ENCODE measurements around the gene ZMYND15. TPM values are rescaled to one million over a fixed set of nuclear protein-coding genes. Genes with fewer than 3 reads are reported as not detected.
A peak's percentile ranks its signal among the peaks of the same experiment; 100 is the strongest.

Gene ZMYND15
- total and polyA plus RNA-seq, 2 of the 13 experiments (the other 11 are each of a cell fraction or from before 2014, with no cell fraction given), result 0.24 to 2.7 TPM

DNA sequence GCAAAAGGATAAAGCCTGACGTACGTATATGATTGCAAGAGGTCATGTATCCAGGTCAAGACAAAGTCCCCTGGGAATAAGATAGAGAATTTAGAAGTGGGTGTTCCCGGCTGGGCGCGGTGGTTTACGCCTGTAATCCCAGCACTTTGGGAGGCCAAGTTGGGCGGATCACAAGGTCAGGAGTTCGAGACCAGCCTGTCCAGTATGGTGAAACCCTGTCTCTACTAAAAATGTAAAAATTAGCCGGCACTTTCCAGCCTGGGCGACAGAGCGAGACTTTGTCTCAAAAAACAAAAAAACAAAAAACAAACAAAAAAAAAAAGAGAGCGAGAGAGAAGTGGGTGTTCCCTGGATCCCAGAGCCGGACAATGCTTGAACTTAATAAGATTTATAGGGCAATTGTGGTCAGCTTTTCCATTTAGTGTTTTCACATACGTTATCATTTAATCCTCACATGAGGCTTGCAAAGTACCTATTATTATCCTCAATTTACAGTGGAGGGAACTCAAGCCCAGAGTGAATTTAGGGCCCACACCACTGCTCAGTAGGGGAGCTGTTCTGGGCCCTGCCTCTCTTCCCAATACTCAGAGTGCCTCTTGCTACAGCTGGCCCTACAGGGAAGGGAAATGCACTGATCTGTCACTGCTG, 48.6 kb downstream of the ZMYND15 start (continued):
- TF ChIP-seq, protein P1, sequence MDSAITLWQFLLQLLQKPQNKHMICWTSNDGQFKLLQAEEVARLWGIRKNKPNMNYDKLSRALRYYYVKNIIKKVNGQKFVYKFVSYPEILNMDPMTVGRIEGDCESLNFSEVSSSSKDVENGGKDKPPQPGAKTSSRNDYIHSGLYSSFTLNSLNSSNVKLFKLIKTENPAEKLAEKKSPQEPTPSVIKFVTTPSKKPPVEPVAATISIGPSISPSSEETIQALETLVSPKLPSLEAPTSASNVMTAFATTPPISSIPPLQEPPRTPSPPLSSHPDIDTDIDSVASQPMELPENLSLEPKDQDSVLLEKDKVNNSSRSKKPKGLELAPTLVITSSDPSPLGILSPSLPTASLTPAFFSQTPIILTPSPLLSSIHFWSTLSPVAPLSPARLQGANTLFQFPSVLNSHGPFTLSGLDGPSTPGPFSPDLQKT (CRISPR knock-in tag; IDR thresholded peaks at IDR 0.05; ENCODE audit: borderline replicate concordance), result no peak
- TF ChIP-seq ZNF879 (CRISPR knock-in tag; IDR thresholded peaks at IDR 0.05) (no peak), ZNF850 (CRISPR knock-in tag; conservative IDR thresholded peaks at IDR 0.05) (no peak), ZNF567 (CRISPR knock-in tag; IDR thresholded peaks at IDR 0.05; ENCODE audit: borderline replicate concordance) (no peak), TBP (CRISPR knock-in tag; IDR thresholded peaks at IDR 0.05) (no peak), ZNF441 (CRISPR knock-in tag; IDR thresholded peaks at IDR 0.05; ENCODE audit: borderline replicate concordance) (no peak), ZFP36 (IDR thresholded peaks at IDR 0.05; ENCODE audit: borderline replicate concordance, low read depth, low read length, partially characterized antibody) (no peak), HCFC1 (IDR thresholded peaks at IDR 0.05; ENCODE audit: low read depth, low read length) (no peak), ZNF883 (CRISPR knock-in tag; IDR thresholded peaks at IDR 0.05; ENCODE audit: not compliant biosample characterization) (no peak), SRY (CRISPR knock-in tag; IDR thresholded peaks at IDR 0.05) (no peak), ZMYM4 (CRISPR knock-in tag; IDR thresholded peaks at IDR 0.05) (no peak), ZC3H4 (CRISPR knock-in tag; IDR thresholded peaks at IDR 0.05; ENCODE audit: borderline replicate concordance) (no peak; the same call in 1 of the 2 replicates), ZNF30 (CRISPR knock-in tag; IDR thresholded peaks at IDR 0.05) (no peak), RORA (CRISPR knock-in tag; IDR thresholded peaks at IDR 0.05) (no peak), ZNF619 (CRISPR knock-in tag; IDR thresholded peaks at IDR 0.05) (no peak), GATA4 (IDR thresholded peaks at IDR 0.05; ENCODE audit: borderline replicate concordance, low read depth) (peak; percentile 8; the same call in 1 of the 2 replicates), CCAR2 (optimal IDR thresholded peaks at IDR 0.05; ENCODE audit: low read depth, low read length) (no peak), ZNF207 (IDR thresholded peaks at IDR 0.05; ENCODE audit: borderline replicate concordance) (no peak)
- TF ChIP-seq, protein P2, sequence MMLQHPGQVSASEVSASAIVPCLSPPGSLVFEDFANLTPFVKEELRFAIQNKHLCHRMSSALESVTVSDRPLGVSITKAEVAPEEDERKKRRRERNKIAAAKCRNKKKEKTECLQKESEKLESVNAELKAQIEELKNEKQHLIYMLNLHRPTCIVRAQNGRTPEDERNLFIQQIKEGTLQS (CRISPR knock-in tag; IDR thresholded peaks at IDR 0.05), result no peak
- TF ChIP-seq, protein P3, sequence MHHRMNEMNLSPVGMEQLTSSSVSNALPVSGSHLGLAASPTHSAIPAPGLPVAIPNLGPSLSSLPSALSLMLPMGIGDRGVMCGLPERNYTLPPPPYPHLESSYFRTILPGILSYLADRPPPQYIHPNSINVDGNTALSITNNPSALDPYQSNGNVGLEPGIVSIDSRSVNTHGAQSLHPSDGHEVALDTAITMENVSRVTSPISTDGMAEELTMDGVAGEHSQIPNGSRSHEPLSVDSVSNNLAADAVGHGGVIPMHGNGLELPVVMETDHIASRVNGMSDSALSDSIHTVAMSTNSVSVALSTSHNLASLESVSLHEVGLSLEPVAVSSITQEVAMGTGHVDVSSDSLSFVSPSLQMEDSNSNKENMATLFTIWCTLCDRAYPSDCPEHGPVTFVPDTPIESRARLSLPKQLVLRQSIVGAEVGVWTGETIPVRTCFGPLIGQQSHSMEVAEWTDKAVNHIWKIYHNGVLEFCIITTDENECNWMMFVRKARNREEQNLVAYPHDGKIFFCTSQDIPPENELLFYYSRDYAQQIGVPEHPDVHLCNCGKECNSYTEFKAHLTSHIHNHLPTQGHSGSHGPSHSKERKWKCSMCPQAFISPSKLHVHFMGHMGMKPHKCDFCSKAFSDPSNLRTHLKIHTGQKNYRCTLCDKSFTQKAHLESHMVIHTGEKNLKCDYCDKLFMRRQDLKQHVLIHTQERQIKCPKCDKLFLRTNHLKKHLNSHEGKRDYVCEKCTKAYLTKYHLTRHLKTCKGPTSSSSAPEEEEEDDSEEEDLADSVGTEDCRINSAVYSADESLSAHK (CRISPR knock-in tag; IDR thresholded peaks at IDR 0.05; ENCODE audit: borderline replicate concordance), result no peak
- TF ChIP-seq, protein P4, sequence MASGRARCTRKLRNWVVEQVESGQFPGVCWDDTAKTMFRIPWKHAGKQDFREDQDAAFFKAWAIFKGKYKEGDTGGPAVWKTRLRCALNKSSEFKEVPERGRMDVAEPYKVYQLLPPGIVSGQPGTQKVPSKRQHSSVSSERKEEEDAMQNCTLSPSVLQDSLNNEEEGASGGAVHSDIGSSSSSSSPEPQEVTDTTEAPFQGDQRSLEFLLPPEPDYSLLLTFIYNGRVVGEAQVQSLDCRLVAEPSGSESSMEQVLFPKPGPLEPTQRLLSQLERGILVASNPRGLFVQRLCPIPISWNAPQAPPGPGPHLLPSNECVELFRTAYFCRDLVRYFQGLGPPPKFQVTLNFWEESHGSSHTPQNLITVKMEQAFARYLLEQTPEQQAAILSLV (CRISPR knock-in tag; IDR thresholded peaks at IDR 0.05; ENCODE audit: borderline replicate concordance), result no peak
- TF ChIP-seq, protein P5, sequence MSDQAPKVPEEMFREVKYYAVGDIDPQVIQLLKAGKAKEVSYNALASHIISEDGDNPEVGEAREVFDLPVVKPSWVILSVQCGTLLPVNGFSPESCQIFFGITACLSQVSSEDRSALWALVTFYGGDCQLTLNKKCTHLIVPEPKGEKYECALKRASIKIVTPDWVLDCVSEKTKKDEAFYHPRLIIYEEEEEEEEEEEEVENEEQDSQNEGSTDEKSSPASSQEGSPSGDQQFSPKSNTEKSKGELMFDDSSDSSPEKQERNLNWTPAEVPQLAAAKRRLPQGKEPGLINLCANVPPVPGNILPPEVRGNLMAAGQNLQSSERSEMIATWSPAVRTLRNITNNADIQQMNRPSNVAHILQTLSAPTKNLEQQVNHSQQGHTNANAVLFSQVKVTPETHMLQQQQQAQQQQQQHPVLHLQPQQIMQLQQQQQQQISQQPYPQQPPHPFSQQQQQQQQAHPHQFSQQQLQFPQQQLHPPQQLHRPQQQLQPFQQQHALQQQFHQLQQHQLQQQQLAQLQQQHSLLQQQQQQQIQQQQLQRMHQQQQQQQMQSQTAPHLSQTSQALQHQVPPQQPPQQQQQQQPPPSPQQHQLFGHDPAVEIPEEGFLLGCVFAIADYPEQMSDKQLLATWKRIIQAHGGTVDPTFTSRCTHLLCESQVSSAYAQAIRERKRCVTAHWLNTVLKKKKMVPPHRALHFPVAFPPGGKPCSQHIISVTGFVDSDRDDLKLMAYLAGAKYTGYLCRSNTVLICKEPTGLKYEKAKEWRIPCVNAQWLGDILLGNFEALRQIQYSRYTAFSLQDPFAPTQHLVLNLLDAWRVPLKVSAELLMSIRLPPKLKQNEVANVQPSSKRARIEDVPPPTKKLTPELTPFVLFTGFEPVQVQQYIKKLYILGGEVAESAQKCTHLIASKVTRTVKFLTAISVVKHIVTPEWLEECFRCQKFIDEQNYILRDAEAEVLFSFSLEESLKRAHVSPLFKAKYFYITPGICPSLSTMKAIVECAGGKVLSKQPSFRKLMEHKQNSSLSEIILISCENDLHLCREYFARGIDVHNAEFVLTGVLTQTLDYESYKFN (CRISPR knock-in tag; conservative IDR thresholded peaks at IDR 0.05), result peak; percentile 38; the same call in 1 of the 2 replicates
